ENCODE data around the gene SERPINA6. TPM values are rescaled to one million over a fixed set of nuclear protein-coding genes. Genes with fewer than 3 reads are reported as not detected.
"Not testable (repeated sequence)": the region's sequence is repeated elsewhere in the genome, so short reads cannot be mapped to it uniquely, and the experiment has no call there.

The SERPINA6 gene
- total and polyA plus RNA-seq, 8 donors, result 0.19 TPM; not detected in 7

DNA sequence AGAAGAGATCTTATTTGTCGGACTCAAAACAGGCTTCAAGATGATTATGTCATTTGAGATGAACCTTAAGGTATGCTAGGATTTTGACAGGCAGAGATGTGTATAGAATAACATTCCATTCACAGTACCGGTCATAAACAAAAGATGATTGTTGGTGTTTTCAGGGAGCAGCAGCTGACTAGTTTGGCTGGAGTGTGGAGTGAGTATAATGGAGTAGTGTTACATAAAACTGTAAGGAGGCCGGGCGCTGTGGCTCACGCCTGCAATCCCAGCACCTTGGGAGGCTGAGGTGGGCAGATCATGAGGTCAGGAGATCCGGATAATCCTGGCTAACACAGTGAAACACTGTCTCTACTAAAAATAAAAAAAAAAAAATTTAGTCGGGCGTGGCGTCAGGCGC, 54.0 kb downstream of the SERPINA6 start:
- no peak for TF ChIP-seq POLR2AphosphoS5 (IDR thresholded peaks at IDR 0.05)
- TF ChIP-seq EP300 (IDR thresholded peaks at IDR 0.05), result no peak
- no peak for TF ChIP-seq POLR2A (IDR thresholded peaks at IDR 0.05)
- TF ChIP-seq, protein P1, sequence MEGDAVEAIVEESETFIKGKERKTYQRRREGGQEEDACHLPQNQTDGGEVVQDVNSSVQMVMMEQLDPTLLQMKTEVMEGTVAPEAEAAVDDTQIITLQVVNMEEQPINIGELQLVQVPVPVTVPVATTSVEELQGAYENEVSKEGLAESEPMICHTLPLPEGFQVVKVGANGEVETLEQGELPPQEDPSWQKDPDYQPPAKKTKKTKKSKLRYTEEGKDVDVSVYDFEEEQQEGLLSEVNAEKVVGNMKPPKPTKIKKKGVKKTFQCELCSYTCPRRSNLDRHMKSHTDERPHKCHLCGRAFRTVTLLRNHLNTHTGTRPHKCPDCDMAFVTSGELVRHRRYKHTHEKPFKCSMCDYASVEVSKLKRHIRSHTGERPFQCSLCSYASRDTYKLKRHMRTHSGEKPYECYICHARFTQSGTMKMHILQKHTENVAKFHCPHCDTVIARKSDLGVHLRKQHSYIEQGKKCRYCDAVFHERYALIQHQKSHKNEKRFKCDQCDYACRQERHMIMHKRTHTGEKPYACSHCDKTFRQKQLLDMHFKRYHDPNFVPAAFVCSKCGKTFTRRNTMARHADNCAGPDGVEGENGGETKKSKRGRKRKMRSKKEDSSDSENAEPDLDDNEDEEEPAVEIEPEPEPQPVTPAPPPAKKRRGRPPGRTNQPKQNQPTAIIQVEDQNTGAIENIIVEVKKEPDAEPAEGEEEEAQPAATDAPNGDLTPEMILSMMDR (IDR thresholded peaks at IDR 0.05), result no peak
- no peak for DNase-seq
- 77 to 84% (median 79%) methylated on average over 10 of the region's 10 CpGs for WGBS, 5 donors
- Histone ChIP-seq H3K4me3 (no peak overlapping the region), H3K27me3 (no peaks in the 10 kb centered on the region), H3K4me1 (no peaks in the 10 kb centered on the region), H3K27ac (no peak overlapping the region), H3K36me3 (no peaks in the 10 kb centered on the region), H3K9me3 (no peaks in the 10 kb centered on the region)
- intact Hi-C loops (cut with DNase I; ENCODE audit: low total_unique reads), result no loop called here

- WGBS, 5 donors, result 74 to 81% (median 78%) methylated on average over 7 of the region's 7 CpGs
Measured at GRCh38 chr14:94268582-94268981, 54.6 kb downstream of the SERPINA6 start.

GRCh38 chr14:94267352-94267751, 55.8 kb downstream of the SERPINA6 start:
- H3K9me3 ChIP-seq, result peaks cover 0 to 9% (median 4%) of the 10 kb centered on the region in 4 donors
- H3K4me1 ChIP-seq, result no peaks in the 10 kb centered on the region
- DNase-seq, result no peak
- no peaks in the 10 kb centered on the region for H3K27me3 ChIP-seq
- no peaks in the 10 kb centered on the region for H3K36me3 ChIP-seq
- H3K27ac ChIP-seq, result no peak overlapping the region
- intact Hi-C loops (cut with DNase I; ENCODE audit: low total_unique reads), result no loop called here
- WGBS, 5 donors, result 55 to 78% (median 68%) methylated on average over 1 of the region's 1 CpG
- no peak overlapping the region for H3K4me3 ChIP-seq
- no peak for TF ChIP-seq POLR2A (IDR thresholded peaks at IDR 0.05)
- no peak for TF ChIP-seq EP300 (IDR thresholded peaks at IDR 0.05)
- TF ChIP-seq POLR2AphosphoS5 (IDR thresholded peaks at IDR 0.05), result no peak
- TF ChIP-seq, protein P1 (IDR thresholded peaks at IDR 0.05), result no peak

More at GRCh38 chr14:94268582-94268981, 54.6 kb downstream of the SERPINA6 start:
- H3K27ac ChIP-seq; H3K4me1 ChIP-seq; H3K4me3 ChIP-seq; H3K36me3 ChIP-seq; DNase-seq; intact Hi-C loops (cut with DNase I; ENCODE audit: low total_unique reads); H3K9me3 ChIP-seq; H3K27me3 ChIP-seq: not testable (repeated sequence)

DNA sequence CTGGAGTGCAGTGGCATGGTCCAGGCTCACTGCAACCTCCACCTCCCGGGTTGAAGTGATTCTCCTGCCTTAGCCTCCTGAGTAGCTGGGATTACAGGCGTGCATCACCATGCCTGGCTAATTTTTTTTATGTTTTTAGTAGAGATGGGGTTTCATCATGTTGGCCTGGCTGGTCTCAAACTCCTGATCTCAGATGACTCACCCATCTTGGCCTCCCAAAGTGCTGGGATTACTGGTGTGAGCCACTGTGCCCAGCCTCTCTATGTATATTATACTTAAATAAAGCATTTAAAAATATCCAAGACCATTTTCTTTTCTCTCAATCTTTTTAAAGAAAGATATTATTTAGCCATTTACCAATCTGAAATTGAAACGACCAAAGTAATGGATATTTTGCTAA, 58.9 kb downstream of the SERPINA6 start:
- H3K27ac ChIP-seq; H3K36me3 ChIP-seq; H3K27me3 ChIP-seq; H3K4me3 ChIP-seq; intact Hi-C loops (cut with DNase I; ENCODE audit: low total_unique reads); H3K4me1 ChIP-seq; DNase-seq: not testable (repeated sequence)
- H3K9me3 ChIP-seq, result peaks cover 0 to 16% (median 7%) of the 10 kb centered on the region in 4 donors
- 70 to 89% (median 81%) methylated on average over 3 of the region's 3 CpGs for WGBS, 5 donors

Other genes starting within 250 kb of the SERPINA6 start
- gene DDX24, start 242.1 kb downstream of the SERPINA6 start, total RNA-seq, result 100 to 1,000 TPM in 2 of 5 donors, 10 to 100 TPM in 3; 39.1 to 236 (median 84.4) TPM
- 10 to 100 TPM; 47.4 to 73.8 (median 61.2) TPM for gene DDX24, start 242.1 kb downstream of the SERPINA6 start, polyA plus RNA-seq
- 10 to 100 TPM in 2 of 5 donors, 1 to 10 TPM in 2, not detected in 1; 1.6 to 17.1 (median 9.3) TPM for gene IFI27L1, start 242.0 kb downstream of the SERPINA6 start, total RNA-seq
- 10 to 100 TPM in 2 of 3 donors, 1 to 10 TPM in 1; 9.9 to 33.7 (median 23.5) TPM for gene IFI27L1, start 242.0 kb downstream of the SERPINA6 start, polyA plus RNA-seq
- 100 to 1,000 TPM in 3 of 5 donors, 10 to 100 TPM in 2; 12.9 to 276 (median 118) TPM for gene IFI27, start 212.6 kb downstream of the SERPINA6 start, total RNA-seq
- gene IFI27, start 212.6 kb downstream of the SERPINA6 start, polyA plus RNA-seq, result 1,000 to 10,000 TPM in 1 of 3 donors, 100 to 1,000 TPM in 2; 292 to 1,115 (median 874) TPM
- gene IFI27L2, start 193.7 kb downstream of the SERPINA6 start, total RNA-seq, result 10 to 100 TPM in 3 of 5 donors, 1 to 10 TPM in 2; 4.9 to 61.7 (median 24.8) TPM
- 100 to 1,000 TPM in 2 of 3 donors, 10 to 100 TPM in 1; 87.8 to 133 (median 103) TPM for gene IFI27L2, start 193.7 kb downstream of the SERPINA6 start, polyA plus RNA-seq
- gene PPP4R4, start 149.0 kb downstream of the SERPINA6 start, total RNA-seq, result 10 to 100 TPM in 1 of 5 donors, 1 to 10 TPM in 1, under 1 TPM in 2, not detected in 1; under 0.01 to 11.7 (median 0.77) TPM
- gene PPP4R4, start 149.0 kb downstream of the SERPINA6 start, polyA plus RNA-seq, result 1 to 10 TPM in 1 of 3 donors, under 1 TPM in 2; 0.28 to 1.1 (median 0.50) TPM
- gene SERPINA10, start 30.1 kb downstream of the SERPINA6 start, total RNA-seq, result not detected
- gene SERPINA10, start 30.1 kb downstream of the SERPINA6 start, polyA plus RNA-seq, result under 1 TPM in 2 of 3 donors, not detected in 1; 0.10 to 0.37 TPM
- not detected for gene SERPINA2, start 43.4 kb upstream of the SERPINA6 start, total RNA-seq
- gene SERPINA2, start 43.4 kb upstream of the SERPINA6 start, polyA plus RNA-seq, result not detected
- 100 to 1,000 TPM in 2 of 5 donors, 10 to 100 TPM in 3; 10.5 to 315 (median 46.3) TPM for gene SERPINA1, start 65.3 kb upstream of the SERPINA6 start, total RNA-seq
- 1,000 to 10,000 TPM in 1 of 3 donors, 100 to 1,000 TPM in 1, 10 to 100 TPM in 1; 37.6 to 1,332 (median 307) TPM for gene SERPINA1, start 65.3 kb upstream of the SERPINA6 start, polyA plus RNA-seq
- gene SERPINA11, start 129.5 kb upstream of the SERPINA6 start, total RNA-seq, result not detected
- under 1 TPM in 1 of 3 donors, not detected in 2; 0.08 TPM for gene SERPINA11, start 129.5 kb upstream of the SERPINA6 start, polyA plus RNA-seq
- not detected for gene SERPINA9, start 152.9 kb upstream of the SERPINA6 start, total RNA-seq
- 1 to 10 TPM in 1 of 3 donors, not detected in 2; 1.1 TPM for gene SERPINA9, start 152.9 kb upstream of the SERPINA6 start, polyA plus RNA-seq
- not detected for gene SERPINA12, start 186.1 kb upstream of the SERPINA6 start, total RNA-seq
- under 1 TPM in 1 of 3 donors, not detected in 2; 0.08 TPM for gene SERPINA12, start 186.1 kb upstream of the SERPINA6 start, polyA plus RNA-seq
- gene SERPINA4, start 238.1 kb upstream of the SERPINA6 start, total RNA-seq, result 10 to 100 TPM in 2 of 5 donors, 1 to 10 TPM in 1, not detected in 2; 4.9 to 27.5 (median 15.8) TPM
- gene SERPINA4, start 238.1 kb upstream of the SERPINA6 start, polyA plus RNA-seq, result 10 to 100 TPM in 2 of 3 donors, 1 to 10 TPM in 1; 4.7 to 14.8 (median 13.6) TPM

Data from stomach (tissue), 9 donors.